Endothelial cell of umbilical vein (primary cell): ENCODE results near the gene CCDC93. TPM values are rescaled to one million over a fixed set of nuclear protein-coding genes. Genes with fewer than 3 reads are reported as not detected.
"Not testable (repeated sequence)": the region's sequence is repeated elsewhere in the genome, so short reads cannot be mapped to it uniquely, and the experiment has no call there.

Source experiments
- BruUV-seq: library from RNA; stranded (reverse); fragments of 400-500 nt; replicated peaks from 2 replicates; lab custom pipeline; 2021; lab: Mats Ljungman, UMichigan
- CTCF ChIA-PET: fragments of 300-600, 350-600 bp; sonication (Branson Sonifier 250); formaldehyde crosslinking; loops from one replicate; lab custom pipeline; 2021; ENCODE audit warnings: antibody characterized with exemption, inconsistent platforms; lab: Charles Lee
- POLR2A ChIA-PET: fragments of 300-600, 350-600 bp; sonication (Branson Sonifier 250); formaldehyde crosslinking; loops from one replicate; lab custom pipeline; 2021; ENCODE audit warnings: antibody characterized with exemption, inconsistent platforms; lab: Charles Lee
- DNase-seq: peaks from one replicate; pipeline ENCODE4 v3.0.0-alpha.2; 2011; ENCODE audit warnings: low read depth, low spot score
- FAIRE-seq: peaks from 2 replicates; lab custom pipeline; 2011; peaks lifted over from hg19 to GRCh38; lab: Jason Lieb, UNC
- H2AFZ ChIP-seq: 2 replicates; pipeline ENCODE4 v1.6.0; 2012; ENCODE audit warnings: low read depth, low read length, control low read depth, inconsistent platforms
- H3K27ac ChIP-seq: 2 replicates; pipeline ENCODE4 v1.5.1; 2011; ENCODE audit warnings: low read depth, mild to moderate bottlenecking, control low read depth, low read length, moderate library complexity; ENCODE audit not compliant: insufficient read depth
- H3K27me3 ChIP-seq, 2 experiments: 2 replicates each; pipeline versions ENCODE4 v1.6.0 to v1.6.1; 2011; ENCODE audit warnings: low read length in 2 of 2, mixed read lengths in 1 of 2; ENCODE audit not compliant: control insufficient read depth in 2 of 2, insufficient read depth in 2 of 2
- H3K36me3 ChIP-seq, 2 experiments: 2 replicates in 1 of 2; 3 replicates in 1 of 2; pipeline ENCODE4 v1.5.1; 2011; ENCODE audit warnings: low read length in 2 of 2, mild to moderate bottlenecking in 1 of 2, moderate library complexity in 1 of 2; ENCODE audit not compliant: control insufficient read depth in 2 of 2, insufficient read depth in 2 of 2; ENCODE audit errors: extremely low read depth in 1 of 2
- H3K4me1 ChIP-seq: 3 replicates; pipeline ENCODE4 v1.5.1; 2011; ENCODE audit warnings: mild to moderate bottlenecking, low read length; ENCODE audit not compliant: control insufficient read depth, insufficient read depth; ENCODE audit errors: extremely low read depth
- H3K4me2 ChIP-seq: 2 replicates; pipeline ENCODE4 v1.6.1; 2011; ENCODE audit warnings: low read length, control low read depth, mixed read lengths; ENCODE audit not compliant: insufficient read depth
- H3K4me3 ChIP-seq, 3 experiments: fragments of 200-600 bp in 1 of 3; sonication (generic), shearing (Covaris generic) in 1 of 3; replicated peaks in 1 of 3; 2 replicates each; pipeline ENCODE4 v1.5.1; 2011 to 2016; ENCODE audit warnings: control low read depth in 3 of 3, low read length in 3 of 3, mild to moderate bottlenecking in 2 of 3, inconsistent platforms in 1 of 3, low read depth in 1 of 3, moderate library complexity in 1 of 3; ENCODE audit not compliant: insufficient read depth in 1 of 3
- H3K79me2 ChIP-seq: 2 replicates; pipeline ENCODE4 v1.6.0; 2012; ENCODE audit warnings: low read length, inconsistent platforms; ENCODE audit not compliant: control insufficient read depth, insufficient read depth
- H3K9ac ChIP-seq: replicated peaks from 2 replicates; pipeline ENCODE3; 2011; ENCODE audit warnings: low read length, control low read depth; ENCODE audit not compliant: insufficient read depth; ENCODE audit errors: extremely low read depth
- H3K9me1 ChIP-seq: replicated peaks from 3 replicates; pipeline ENCODE4 v1.6.0; 2011; ENCODE audit warnings: mild to moderate bottlenecking, low read length; ENCODE audit not compliant: control insufficient read depth, insufficient read depth; ENCODE audit errors: extremely low read depth
- H3K9me3 ChIP-seq: replicated peaks from 2 replicates; pipeline ENCODE4 v1.5.1; 2012; ENCODE audit warnings: low read length, inconsistent platforms; ENCODE audit not compliant: control insufficient read depth, insufficient read depth
- H4K20me1 ChIP-seq: replicated peaks from 2 replicates; pipeline ENCODE3; 2011; ENCODE audit warnings: mild to moderate bottlenecking, low read length; ENCODE audit not compliant: control insufficient read depth, insufficient read depth; ENCODE audit errors: extremely low read depth
- GATA2 ChIP-seq: IDR thresholded peaks from 2 replicates; pipeline ENCODE4 v1.7.0; 2011; ENCODE audit warnings: low read depth, mild to moderate bottlenecking, moderate library complexity, mixed read lengths, low read length; ENCODE audit not compliant: insufficient read length, insufficient read depth
- JUN ChIP-seq: IDR thresholded peaks from 2 replicates; pipeline ENCODE4 v1.6.1; 2011; ENCODE audit warnings: borderline replicate concordance, low read depth; ENCODE audit not compliant: insufficient read length, insufficient read depth
- MYC ChIP-seq: IDR thresholded peaks from one replicate; pipeline ENCODE4 v1.6.1; 2011; ENCODE audit warnings: mild to moderate bottlenecking, low read depth, low read length
- POLR2AphosphoS5 ChIP-seq: IDR thresholded peaks from 2 replicates; pipeline ENCODE4 v1.6.1; 2012; ENCODE audit warnings: low read depth, mild to moderate bottlenecking, control low read depth, low read length, moderate library complexity; ENCODE audit not compliant: insufficient read depth
- dilution Hi-C: fragments of 300-500 bp; cut with MboI; formaldehyde crosslinking; loops from one replicate; pipeline ENCODE4 v1.15.0; 2019; ENCODE audit warnings: low sequenced_read_pairs; ENCODE audit not compliant: extremely low pct_ligation_motif_present
- intact Hi-C: fragments of 100-400 bp; cut with micrococcal nuclease; formaldehyde crosslinking; loops from one replicate; pipeline ENCODE4 v1.10.0; 2022
- polyA plus RNA-seq, 4 experiments: library from polyadenylated mRNA; depleted of rRNA in 3 of 4; stranded (reverse) in 3 of 4; unstranded in 1 of 4; fragments of >200 nt; gene quantifications; 2 replicates each; pipeline versions ENCODE4 v1.2.1 to v1.2.3, GENCODE V29; 2011 to 2012; ENCODE audit warnings: missing spikeins in 1 of 4
- total RNA-seq: library from RNA; stranded (reverse); gene quantifications from 2 replicates; pipeline ENCODE4 v1.2.3, GENCODE V29; 2021

CCDC93 gene
- total and polyA plus RNA-seq, 2 donors (not counting 3 experiments of a cell fraction or from before 2014, with no cell fraction given): 13.8 to 35.1 TPM

DNA sequence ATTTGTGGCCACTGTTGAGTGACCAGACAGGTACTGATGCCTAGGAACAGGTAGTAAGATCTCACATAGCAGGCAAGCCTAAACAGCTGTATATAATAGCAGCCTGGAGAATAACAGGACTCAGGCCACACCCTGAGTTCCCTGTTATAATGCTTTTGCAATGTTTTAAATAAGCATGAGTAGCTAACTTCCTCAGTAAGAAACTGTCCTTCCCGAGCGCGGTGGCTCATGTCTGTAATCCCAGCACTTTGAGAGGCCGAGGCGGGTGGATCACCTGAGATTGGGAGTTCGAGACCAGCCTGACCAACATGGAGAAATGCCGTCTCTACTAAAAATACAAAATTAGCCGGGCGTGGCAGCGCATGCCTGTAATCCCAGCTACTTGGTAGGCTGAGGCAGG is 1.9 kb upstream of the CCDC93 start:
- H3K4me3 ChIP-seq, POLR2A ChIA-PET, H2AFZ ChIP-seq, H3K27ac ChIP-seq, BruUV-seq, H3K9me3 ChIP-seq, H3K9ac ChIP-seq, H3K4me2 ChIP-seq, FAIRE-seq, intact Hi-C loops, H4K20me1 ChIP-seq, H3K9me1 ChIP-seq, dilution Hi-C loops, DNase-seq, H3K36me3 ChIP-seq: not testable (repeated sequence)
- Histone ChIP-seq H3K79me2 (peaks cover 30% of the 10 kb centered on the region), H3K4me1 (peaks cover 14% of the 10 kb centered on the region), H3K27me3 (peaks cover 6 to 12% of the 10 kb centered on the region in 2 experiments)
- CTCF ChIA-PET: interaction anchor here (5.6 kb wide), 1 partner anchor 11 kb away, joined by 47 read pairs; no protein-coding TSS in a partner anchor

DNA sequence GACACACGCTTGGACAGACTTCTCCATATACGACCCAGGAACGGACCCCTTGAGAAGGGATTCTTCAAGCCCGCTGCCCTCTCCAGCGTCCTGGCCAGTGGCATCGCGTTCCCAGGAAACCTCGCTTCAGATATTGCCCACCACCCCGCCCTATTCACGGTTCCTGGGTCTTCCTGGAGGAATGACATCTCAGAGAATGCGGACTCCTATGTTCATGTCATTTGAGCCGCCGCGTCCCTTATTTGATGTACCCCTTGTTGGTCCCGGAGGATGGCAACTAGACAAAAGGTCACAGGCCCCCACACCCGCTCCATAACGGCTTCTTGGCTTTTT is 588 bp upstream of the CCDC93 start:
- H4K20me1 ChIP-seq: peaks cover 6% of the 10 kb centered on the region
- dilution Hi-C loops: no loop called here
- no peaks in the 10 kb centered on the region for H3K36me3 ChIP-seq
- TF ChIP-seq POLR2AphosphoS5 (no peak), MYC (no peak), JUN (no peak), GATA2 (no peak)
- no peaks in the 10 kb centered on the region for H3K9me3 ChIP-seq
- peaks cover 14% of the 10 kb centered on the region for H3K4me1 ChIP-seq
- peak overlapping the region; percentile 98 for H2AFZ ChIP-seq
- FAIRE-seq (no peak), DNase-seq (no peak)
- H3K79me2 ChIP-seq: peaks cover 39% of the 10 kb centered on the region
- peaks cover 3 to 6% of the 10 kb centered on the region in 2 experiments for H3K27me3 ChIP-seq
- H3K4me2 ChIP-seq: peak overlapping the region; percentile 91
- peak overlapping the region; percentile 60 for H3K9ac ChIP-seq
- H3K4me3 ChIP-seq: peak overlapping the region; percentile 68 to 95 (median 89)
- intact Hi-C loops: no loop called here
- no peaks in the 10 kb centered on the region for H3K9me1 ChIP-seq
- no TSS peak for BruUV-seq
- CTCF ChIA-PET: interaction anchor here (0.6 to 5.6 kb wide), 7 partner anchors 10 to 841 kb away, joined by 3 to 47 read pairs (median 6); partner anchors contain the start of gene DDX18
- no peak overlapping the region for H3K27ac ChIP-seq
- POLR2A ChIA-PET: interaction anchor here (1.0 kb wide), 1 partner anchor 200 kb away, joined by 4 read pairs; the partner anchor contains the start of gene DDX18
